Activated CD4-positive, alpha-beta T cell treated with anti-CD3 and anti-CD28 coated beads, Interleukin-2, amount 50 U/mL, for 4 hours (primary cell): ENCODE measurements around the gene DPP10.
"Not testable (repeated sequence)": the region's sequence is repeated elsewhere in the genome, so short reads cannot be mapped to it uniquely, and the experiment has no call there.

Experiments
- DNase-seq, 2 experiments: peaks; one replicate each; pipeline ENCODE4 v3.0.0-alpha.2; 2020

Gene DPP10

GRCh38 chr2:115034801-115035200 is 592.4 kb downstream of the DPP10 start:
- no peak for DNase-seq

DNA sequence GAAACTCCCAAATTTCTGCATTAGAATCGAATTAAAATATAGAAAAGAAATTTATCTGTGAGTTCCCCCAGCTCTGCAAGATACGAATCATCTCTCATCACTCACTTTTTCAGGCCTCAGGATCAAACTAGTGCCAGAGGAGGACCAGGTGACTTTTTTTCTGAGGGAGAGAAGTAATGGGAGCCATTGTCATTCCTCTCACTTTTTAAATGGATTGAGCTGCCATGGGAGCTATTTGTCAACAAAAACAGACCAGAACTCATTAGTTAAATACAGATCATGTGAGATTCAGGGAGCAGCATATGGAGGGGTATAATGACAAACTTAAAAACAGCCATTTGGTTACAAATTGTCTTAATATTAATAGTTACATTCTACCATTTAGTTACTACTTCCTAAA is 594.4 kb downstream of the DPP10 start:
- DNase-seq, result no peak

GRCh38 chr2:115057473-115057872 is 615.0 kb downstream of the DPP10 start:
- DNase-seq, result no peak

GRCh38 chr2:115070002-115070401 is 627.6 kb downstream of the DPP10 start:
- DNase-seq, result no peak

DNA sequence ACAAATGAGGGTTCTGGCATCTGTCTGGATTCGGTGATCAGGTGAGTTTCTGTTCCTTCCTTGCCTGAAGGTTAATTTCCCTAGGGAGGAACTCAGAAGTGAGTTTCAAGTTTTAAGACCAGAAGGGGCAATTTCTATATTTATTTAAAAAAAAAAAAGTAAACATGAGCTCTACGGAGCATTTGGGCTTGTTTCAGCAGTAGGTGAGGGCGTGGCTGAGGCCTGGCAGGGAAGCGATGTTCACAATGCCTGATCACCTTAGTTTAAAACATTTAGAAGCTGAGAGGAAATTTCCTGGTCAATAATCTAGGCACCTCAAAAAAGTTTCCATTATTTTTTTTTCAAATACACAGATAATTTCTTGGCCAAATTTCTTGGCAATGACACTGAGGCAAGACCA is 629.1 kb downstream of the DPP10 start:
- DNase-seq, result no peak

- DNase-seq, result no peak
Observed at GRCh38 chr2:115075800-115076199, 633.4 kb downstream of the DPP10 start.

GRCh38 chr2:115077626-115078025 is 635.2 kb downstream of the DPP10 start:
- DNase-seq, result no peak

- no peak for DNase-seq
Observed at GRCh38 chr2:115083225-115083624, 640.8 kb downstream of the DPP10 start.

- DNase-seq, result no peak
Observed at GRCh38 chr2:115083711-115084110, 641.3 kb downstream of the DPP10 start.

DNA sequence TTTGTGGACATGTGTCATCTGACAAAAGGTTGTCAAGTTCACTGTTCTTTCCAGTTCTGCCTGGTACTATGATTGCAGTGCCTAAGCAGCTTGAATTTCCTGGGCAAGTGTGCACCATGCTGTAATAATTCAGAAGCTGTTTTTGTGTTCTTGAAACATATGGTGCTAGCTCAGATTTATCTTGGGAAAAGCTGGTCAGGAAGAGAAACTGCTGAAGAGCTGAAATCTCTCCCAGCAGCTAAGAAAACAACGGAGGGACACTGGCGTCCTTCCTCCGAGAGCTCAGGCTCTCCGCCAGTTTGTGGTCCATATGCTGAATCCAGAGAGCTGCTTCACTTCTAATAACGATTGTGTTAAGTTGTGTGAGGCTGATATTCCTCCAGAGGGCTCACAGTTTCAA is 642.0 kb downstream of the DPP10 start:
- no peak for DNase-seq

- DNase-seq, result not testable (repeated sequence)
Observed at GRCh38 chr2:115086051-115086620, 643.7 kb downstream of the DPP10 start.

DNA sequence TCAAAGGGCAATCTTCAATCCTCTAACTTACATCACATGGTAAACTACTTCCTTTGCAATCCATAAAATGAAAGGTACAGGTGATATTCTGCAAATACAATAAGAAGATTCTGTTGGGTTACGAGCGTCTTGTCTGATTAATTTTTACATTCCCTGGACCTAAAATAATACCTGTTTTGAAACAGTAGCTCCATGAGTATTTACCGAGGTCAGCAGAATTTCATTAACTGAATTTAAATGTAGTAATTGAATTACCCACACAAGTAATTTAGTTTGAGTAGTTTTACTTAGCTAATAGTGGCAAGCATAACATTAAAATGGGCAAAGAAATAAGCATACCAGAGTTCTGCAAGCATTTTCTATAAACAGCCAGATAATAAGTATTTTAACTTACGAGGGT is 652.0 kb downstream of the DPP10 start:
- DNase-seq, result no peak

DNA sequence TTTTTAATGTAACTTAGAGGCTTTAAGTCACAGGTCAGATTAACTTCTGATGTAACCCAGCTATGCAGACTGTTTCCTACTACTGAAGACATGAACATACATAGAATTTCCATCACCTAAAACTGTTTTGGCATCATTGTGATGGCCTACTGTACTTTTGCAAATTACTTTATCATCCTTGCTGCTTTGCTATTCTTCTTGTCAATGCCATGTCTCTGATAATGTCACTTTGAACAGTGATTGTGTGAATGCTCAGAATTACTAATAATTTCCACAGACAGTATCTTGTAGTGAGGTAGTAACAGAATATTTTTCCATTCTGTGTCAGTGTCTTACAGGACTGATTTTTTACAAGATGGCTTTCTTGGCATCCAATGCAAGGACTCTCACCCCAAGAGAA is 663.5 kb downstream of the DPP10 start:
- DNase-seq, result no peak

DNA sequence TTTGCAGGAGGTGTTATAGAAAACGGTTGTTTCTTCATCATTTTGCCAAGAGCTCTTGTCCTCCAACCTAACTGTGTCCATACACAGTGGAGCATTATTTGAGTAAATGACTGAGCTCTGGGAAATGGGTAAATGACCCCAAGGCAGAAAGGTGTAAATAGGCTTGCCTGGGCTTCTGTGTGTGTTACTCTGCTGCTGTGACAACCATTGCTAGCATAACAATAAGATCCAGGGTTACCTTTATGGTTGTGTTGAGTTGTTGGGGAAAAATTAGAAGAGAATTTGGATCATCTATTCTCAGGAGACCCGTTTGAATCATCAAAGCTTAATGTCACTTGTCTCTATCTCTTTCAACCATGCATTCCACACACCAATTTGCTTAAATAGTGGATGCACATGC is 672.7 kb downstream of the DPP10 start:
- no peak for DNase-seq

DNA sequence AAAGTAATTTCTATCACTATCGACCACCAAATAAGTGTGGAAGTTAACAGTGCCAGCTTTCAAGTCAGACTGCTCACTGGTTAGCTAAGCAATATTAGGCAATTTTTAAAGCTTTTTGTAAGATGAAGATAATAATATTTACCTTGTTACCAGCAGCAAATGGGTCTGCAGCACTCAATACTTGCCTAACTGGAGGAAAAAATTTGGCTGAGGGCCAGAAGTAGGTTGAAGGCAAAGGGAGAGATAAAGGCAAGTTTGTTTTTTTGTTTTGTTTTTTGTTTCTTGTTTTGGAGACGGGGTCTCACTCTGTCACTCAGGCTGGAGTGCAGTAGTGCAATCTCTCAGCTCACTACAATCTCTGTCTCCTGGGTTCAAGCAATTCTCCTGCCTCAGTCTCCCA is 675.9 kb downstream of the DPP10 start:
- no peak for DNase-seq

DNA sequence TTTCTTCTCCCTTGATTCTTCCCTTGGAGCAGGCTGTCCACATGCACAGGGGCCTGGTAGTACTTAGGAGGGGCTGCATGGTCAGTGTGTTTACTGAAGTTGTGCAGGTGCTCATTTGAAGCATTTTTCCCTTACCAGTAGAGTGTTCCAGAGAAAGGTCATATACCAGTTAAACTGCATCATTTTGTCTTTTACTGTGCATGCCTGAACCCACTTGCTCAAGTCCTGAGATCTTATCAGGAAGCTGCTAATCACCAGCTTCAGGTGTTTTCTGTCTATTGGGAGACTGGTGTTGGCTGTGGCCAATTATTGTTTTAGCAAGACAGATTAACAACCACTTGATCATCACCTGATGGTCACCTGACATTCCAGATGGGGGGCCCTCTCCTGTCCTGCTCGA is 676.6 kb downstream of the DPP10 start:
- DNase-seq, result no peak

GRCh38 chr2:115122701-115123100 is 680.3 kb downstream of the DPP10 start:
- no peak for DNase-seq

GRCh38 chr2:115124817-115125216 is 682.4 kb downstream of the DPP10 start:
- DNase-seq, result no peak

- no peak for DNase-seq
Observed at GRCh38 chr2:115129536-115129935, 687.1 kb downstream of the DPP10 start.

- no peak for DNase-seq
Observed at GRCh38 chr2:115160531-115161080, 718.2 kb downstream of the DPP10 start.

- DNase-seq, result no peak
Observed at GRCh38 chr2:115161081-115161770, 718.8 kb downstream of the DPP10 start.

- no peak for DNase-seq
Observed at GRCh38 chr2:115161771-115162493, 719.5 kb downstream of the DPP10 start.

DNA sequence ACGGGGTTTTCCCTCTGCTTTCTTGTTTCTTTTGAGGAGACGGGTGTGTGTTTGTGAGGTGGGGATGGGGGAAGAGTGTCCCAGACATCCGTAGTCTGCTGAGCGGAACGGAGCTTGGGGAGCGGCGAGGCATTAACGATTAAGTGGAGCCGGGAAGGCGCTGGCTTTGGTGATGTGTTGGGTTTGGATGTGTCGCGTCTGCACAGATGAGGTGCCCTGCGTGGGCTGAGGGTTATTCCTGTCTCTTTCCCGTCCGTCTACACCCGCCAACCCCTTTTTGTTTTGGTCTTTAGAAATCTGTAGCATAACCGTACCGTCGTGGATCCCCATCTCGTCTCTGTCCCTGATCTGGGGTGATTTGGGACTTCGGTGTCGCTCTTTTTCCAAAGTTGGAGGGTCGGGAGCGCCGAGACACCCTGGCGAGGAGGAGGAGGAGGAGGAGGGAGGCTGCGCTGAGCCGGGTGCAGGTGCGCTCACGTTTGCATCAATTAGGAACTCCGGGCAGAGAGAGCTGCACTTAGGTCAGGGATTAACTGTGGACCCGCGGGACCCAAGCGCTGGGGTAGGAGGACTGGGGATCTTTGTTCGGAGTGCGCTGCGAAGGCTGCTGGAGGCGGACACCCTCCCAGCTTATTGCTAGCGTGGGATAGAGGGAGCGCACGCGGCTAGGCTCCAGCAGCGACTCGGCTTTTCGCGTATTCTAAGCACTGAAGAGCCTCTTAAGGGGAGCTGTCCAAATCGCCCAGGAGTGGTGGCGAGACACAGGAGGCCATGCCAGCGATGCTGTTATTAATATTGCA is 720.3 kb downstream of the DPP10 start:
- DNase-seq, result no peak
